ENCODE results near the gene MRPL40.

The MRPL40 gene

GRCh38 chr22:19463491-19464469 lies 31.4 kb downstream of the MRPL40 start:
- DNase-seq (ENCODE audit: low spot score) = no peak

- no peak for DNase-seq (ENCODE audit: low spot score)
Measured at GRCh38 chr22:19464546-19464945, 32.2 kb downstream of the MRPL40 start.

- DNase-seq (ENCODE audit: low spot score) = no peak
Measured at GRCh38 chr22:19464975-19465374, 32.6 kb downstream of the MRPL40 start.

- no peak for DNase-seq (ENCODE audit: low spot score)
Measured at GRCh38 chr22:19466126-19466716, 33.9 kb downstream of the MRPL40 start.

- no peak for DNase-seq (ENCODE audit: low spot score)
Measured at GRCh38 chr22:19466848-19467752, 34.8 kb downstream of the MRPL40 start.

- no peak for DNase-seq (ENCODE audit: low spot score)
Measured at GRCh38 chr22:19467912-19468311, 35.6 kb downstream of the MRPL40 start.

GRCh38 chr22:19469421-19469820 lies 37.1 kb downstream of the MRPL40 start:
- no peak for DNase-seq (ENCODE audit: low spot score)

- DNase-seq (ENCODE audit: low spot score) = no peak
Measured at GRCh38 chr22:19470010-19470409, 37.7 kb downstream of the MRPL40 start.

GRCh38 chr22:19471572-19471971 lies 39.2 kb downstream of the MRPL40 start:
- DNase-seq (ENCODE audit: low spot score) = no peak

GRCh38 chr22:19472233-19472632 lies 39.9 kb downstream of the MRPL40 start:
- no peak for DNase-seq (ENCODE audit: low spot score)

GRCh38 chr22:19473578-19473977 lies 41.2 kb downstream of the MRPL40 start:
- DNase-seq (ENCODE audit: low spot score) = no peak

- DNase-seq (ENCODE audit: low spot score) = no peak
Measured at GRCh38 chr22:19476023-19476422, 43.7 kb downstream of the MRPL40 start.

- peak; percentile 5 for DNase-seq (ENCODE audit: low spot score)
Measured at GRCh38 chr22:19477321-19478044, 45.1 kb downstream of the MRPL40 start.

GRCh38 chr22:19478045-19478900 lies 45.9 kb downstream of the MRPL40 start:
- DNase-seq (ENCODE audit: low spot score) = no peak

- DNase-seq (ENCODE audit: low spot score) = peak; percentile 76
Measured at GRCh38 chr22:19478901-19479354, 46.6 kb downstream of the MRPL40 start, which contains the start of gene UFD1. Gene UFD1, minus strand, starts transcription at chr22:19479193. Its CDS starts 108 bp downstream, at chr22:19479085.

- peak; percentile 96 for DNase-seq (ENCODE audit: low spot score)
Measured at GRCh38 chr22:19479355-19480172, 47.2 kb downstream of the MRPL40 start, which contains the start of gene CDC45. Gene CDC45, plus strand, starts transcription at chr22:19479920. Its CDS starts 49 bp downstream, at chr22:19479969.

GRCh38 chr22:19480173-19480568 lies 47.8 kb downstream of the MRPL40 start:
- no peak for DNase-seq (ENCODE audit: low spot score)

- DNase-seq (ENCODE audit: low spot score) = no peak
Measured at GRCh38 chr22:19480789-19481188, 48.4 kb downstream of the MRPL40 start.

GRCh38 chr22:19482297-19482696 lies 50.0 kb downstream of the MRPL40 start:
- DNase-seq (ENCODE audit: low spot score) = no peak
